MCF 10A (cell line): ENCODE measurements around the gene ZNF485. TPM values are rescaled to one million over a fixed set of nuclear protein-coding genes. Genes with fewer than 3 reads are reported as not detected.

Experiments used
- BruUV-seq: library from RNA; stranded (reverse); fragments of 400-500 nt; replicated peaks from 2 replicates; lab custom pipeline; 2021; lab: Mats Ljungman, UMichigan
- CTCF ChIA-PET: fragments of 300-600 bp; sonication (Branson Sonifier 250); formaldehyde crosslinking; extraction: SDS; loops from one replicate; lab custom pipeline; 2021; ENCODE audit warnings: antibody characterized with exemption, inconsistent platforms; lab: Yijun Ruan, JAX
- POLR2A ChIA-PET: fragments of 300-600, 350-650 bp; sonication (Branson Sonifier 250); formaldehyde crosslinking; extraction: SDS; loops from one replicate; lab custom pipeline; 2020; ENCODE audit warnings: antibody characterized with exemption, inconsistent platforms; lab: Yijun Ruan, JAX
- DNase-seq: peaks from one replicate; pipeline ENCODE4 v3.0.0-alpha.2; 2018; ENCODE audit not compliant: unreplicated experiment
- H3K27ac Mint-ChIP-seq: one replicate; pipeline ENCODE4 v1.8.0; 2022; ENCODE audit warnings: mild to moderate bottlenecking, low read depth, mixed read lengths; ENCODE audit not compliant: unreplicated experiment
- H3K27me3 Mint-ChIP-seq: one replicate; pipeline ENCODE4 v1.8.0; 2022; ENCODE audit warnings: mixed read lengths; ENCODE audit not compliant: insufficient read depth, unreplicated experiment
- H3K36me3 Mint-ChIP-seq: one replicate; pipeline ENCODE4 v1.8.0; 2022; ENCODE audit warnings: mild to moderate bottlenecking, moderate library complexity, mixed read lengths; ENCODE audit not compliant: insufficient read depth, unreplicated experiment
- H3K4me1 Mint-ChIP-seq: one replicate; pipeline ENCODE4 v1.8.0; 2022; ENCODE audit warnings: mixed read lengths; ENCODE audit not compliant: insufficient read depth, unreplicated experiment
- H3K4me3 Mint-ChIP-seq: one replicate; pipeline ENCODE4 v1.8.0; 2022; ENCODE audit warnings: mild to moderate bottlenecking, moderate library complexity, mixed read lengths; ENCODE audit not compliant: unreplicated experiment
- H3K9me3 Mint-ChIP-seq: one replicate; pipeline ENCODE4 v1.8.0; 2022; ENCODE audit warnings: mixed read lengths; ENCODE audit not compliant: unreplicated experiment
- intact Hi-C: fragments of 100-400 bp; cut with micrococcal nuclease; formaldehyde crosslinking; loops from 2 replicates; pipeline ENCODE4 v1.14.1; 2022
- total RNA-seq: library from RNA; stranded (reverse); gene quantifications from 2 replicates; pipeline ENCODE4 v1.2.3, GENCODE V29; 2022
- TF ChIP-seq, protein P1 (sequence below): fragments of 200-600 bp; IDR thresholded peaks from one replicate; pipeline ENCODE4 v1.8.0; 2022; ENCODE audit warnings: antibody characterized with exemption, mild to moderate bottlenecking; ENCODE audit not compliant: unreplicated experiment

ZNF485 gene
- total RNA-seq, 1 experiment from 2014 or later, result 6.5 TPM

DNA sequence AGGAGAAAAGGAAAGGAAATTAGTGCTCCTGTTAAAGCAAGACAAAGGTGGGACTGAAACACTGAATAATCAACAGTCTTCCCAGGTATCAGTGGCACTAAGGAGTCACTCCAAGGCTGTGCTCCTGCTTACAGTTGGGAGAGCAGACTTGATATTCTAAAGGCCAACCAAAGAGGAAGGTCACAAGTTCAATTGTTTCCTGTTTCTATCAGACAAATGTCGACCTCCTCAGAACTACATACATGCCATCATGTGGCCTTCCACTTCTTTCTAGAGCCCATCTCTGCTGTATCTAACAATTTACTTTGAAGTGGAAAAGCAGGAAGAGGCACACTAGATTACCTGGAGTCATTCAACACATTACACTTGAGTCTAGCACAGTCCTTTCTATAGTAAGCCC is 35.3 kb upstream of the ZNF485 start:
- DNase-seq, result no peak
- CTCF ChIA-PET, result interaction anchor here (0.6 kb wide), 2 partner anchors 92 to 110 kb away, joined by 3 read pairs; no protein-coding TSS in a partner anchor
- BruUV-seq, result no TSS peak
- Mint-ChIP-seq H3K36me3 (peaks cover 13% of the 10 kb centered on the region), H3K4me3 (no peak overlapping the region), H3K4me1 (peaks cover 6% of the 10 kb centered on the region), H3K27ac (no peak overlapping the region), H3K27me3 (no peaks in the 10 kb centered on the region), H3K9me3 (peaks cover 12% of the 10 kb centered on the region)
- intact Hi-C loops, result loop anchor here (5.0 kb wide), 1 partner anchor 36 kb away; the partner anchor contains the start of gene ZNF485
- POLR2A ChIA-PET, result no interaction called here
- TF ChIP-seq, protein P1, sequence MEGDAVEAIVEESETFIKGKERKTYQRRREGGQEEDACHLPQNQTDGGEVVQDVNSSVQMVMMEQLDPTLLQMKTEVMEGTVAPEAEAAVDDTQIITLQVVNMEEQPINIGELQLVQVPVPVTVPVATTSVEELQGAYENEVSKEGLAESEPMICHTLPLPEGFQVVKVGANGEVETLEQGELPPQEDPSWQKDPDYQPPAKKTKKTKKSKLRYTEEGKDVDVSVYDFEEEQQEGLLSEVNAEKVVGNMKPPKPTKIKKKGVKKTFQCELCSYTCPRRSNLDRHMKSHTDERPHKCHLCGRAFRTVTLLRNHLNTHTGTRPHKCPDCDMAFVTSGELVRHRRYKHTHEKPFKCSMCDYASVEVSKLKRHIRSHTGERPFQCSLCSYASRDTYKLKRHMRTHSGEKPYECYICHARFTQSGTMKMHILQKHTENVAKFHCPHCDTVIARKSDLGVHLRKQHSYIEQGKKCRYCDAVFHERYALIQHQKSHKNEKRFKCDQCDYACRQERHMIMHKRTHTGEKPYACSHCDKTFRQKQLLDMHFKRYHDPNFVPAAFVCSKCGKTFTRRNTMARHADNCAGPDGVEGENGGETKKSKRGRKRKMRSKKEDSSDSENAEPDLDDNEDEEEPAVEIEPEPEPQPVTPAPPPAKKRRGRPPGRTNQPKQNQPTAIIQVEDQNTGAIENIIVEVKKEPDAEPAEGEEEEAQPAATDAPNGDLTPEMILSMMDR, result no peak

DNA sequence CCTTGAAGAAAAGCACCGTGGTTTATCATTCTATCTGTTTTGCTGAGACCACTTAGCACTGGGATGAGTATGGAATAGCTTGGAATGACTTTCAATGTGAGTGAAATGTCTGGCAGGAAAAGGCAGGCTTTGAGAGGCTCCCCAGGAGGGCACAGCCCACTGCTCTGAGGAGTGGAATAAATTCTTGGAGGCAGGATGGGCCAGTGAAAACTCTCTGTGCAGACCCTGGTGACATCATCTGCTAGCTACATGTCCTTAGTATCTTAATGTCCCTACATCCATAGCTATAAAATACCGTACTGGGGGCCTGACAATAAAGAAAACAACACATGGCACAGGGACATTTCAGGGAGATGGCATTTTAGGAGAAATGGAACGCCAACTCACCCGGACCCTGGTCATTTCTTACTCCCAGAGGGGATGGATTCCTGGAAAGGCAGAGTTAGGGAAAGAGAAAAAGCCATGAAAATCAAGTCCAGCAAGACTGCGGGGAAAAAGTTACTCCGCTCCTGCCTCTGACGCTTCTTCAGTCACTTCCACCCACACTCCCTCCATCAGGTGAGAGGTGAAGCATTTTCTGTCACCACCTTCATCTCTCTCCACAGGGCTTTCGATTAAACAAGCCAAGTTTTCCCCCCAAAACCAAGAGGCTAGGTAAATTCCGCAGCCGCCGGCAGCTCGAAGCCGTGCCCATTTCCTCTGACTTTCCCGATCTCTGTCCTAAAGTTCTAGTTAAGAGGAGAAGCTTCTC is 32.8 kb upstream of the ZNF485 start:
- DNase-seq, result peak; percentile 5
- TF ChIP-seq, protein P1, result no peak
- Mint-ChIP-seq H3K27ac (peak overlapping the region; percentile 60), H3K9me3 (peaks cover 14% of the 10 kb centered on the region), H3K27me3 (no peaks in the 10 kb centered on the region), H3K36me3 (no peaks in the 10 kb centered on the region), H3K4me1 (peaks cover 6% of the 10 kb centered on the region), H3K4me3 (peak overlapping the region; percentile 91)
- TSS peak; percentile 45 for BruUV-seq
- intact Hi-C loops, result loop anchor here (5.0 kb wide), 1 partner anchor 34 kb away; the partner anchor contains the start of gene ZNF485
- POLR2A ChIA-PET, result interaction anchor here (1.2 kb wide), 1 partner anchor 16 kb away, joined by 3 read pairs; no protein-coding TSS in a partner anchor
- CTCF ChIA-PET, result interaction anchor here (1.1 kb wide), 1 partner anchor 33 kb away, joined by 3 read pairs; no protein-coding TSS in a partner anchor

DNA sequence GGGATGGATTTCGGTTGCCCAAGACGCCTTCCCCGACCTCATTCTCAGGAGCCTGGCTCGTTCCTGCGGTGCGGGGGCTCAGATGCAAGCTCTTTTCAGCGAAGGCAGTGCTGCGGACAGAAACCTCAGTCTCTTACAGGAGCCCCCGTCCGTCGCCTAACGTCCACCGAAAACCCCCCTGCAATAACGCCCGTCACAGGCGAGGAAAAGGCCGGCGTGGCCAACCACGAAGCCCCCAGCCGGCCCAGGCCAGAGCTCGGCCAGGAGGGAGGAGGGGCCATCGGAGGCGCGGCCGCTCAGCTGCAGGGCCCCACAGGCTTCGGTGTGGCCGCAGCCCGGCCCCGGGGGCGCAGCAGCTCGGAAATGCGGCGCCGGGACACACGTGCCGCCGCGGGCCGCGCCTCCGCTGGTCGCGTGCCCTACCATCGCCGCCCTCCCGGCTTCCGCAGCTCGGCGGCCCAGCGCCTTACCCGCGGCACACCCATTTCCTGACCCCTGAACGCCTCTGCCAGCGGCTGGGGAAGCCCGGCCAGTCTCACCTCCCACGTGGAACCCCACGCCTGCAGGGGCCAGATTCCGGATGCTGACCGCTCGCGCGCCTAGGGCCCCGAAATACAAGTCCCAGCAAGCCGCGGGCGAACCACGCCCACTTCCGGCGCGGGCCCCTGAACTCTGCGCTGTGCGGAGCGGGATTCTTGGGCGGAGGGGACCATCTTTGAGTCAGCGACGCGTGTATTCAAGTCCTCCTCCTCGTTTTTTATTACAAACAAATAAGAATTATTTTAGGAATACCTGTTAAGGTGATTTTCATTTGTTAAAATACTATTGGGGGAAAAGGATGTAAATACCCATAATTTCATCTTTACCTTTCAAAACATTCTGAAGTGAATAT is 32.0 kb upstream of the ZNF485 start, which contains the start of gene ZNF239:
ZNF239 (minus strand) TSS at position 616 of the 892 bp plus-strand sequence. CDS start 16,537 bp downstream, outside the sequence.
- POLR2A ChIA-PET, result no interaction called here
- BruUV-seq, result no TSS peak
- TF ChIP-seq, protein P1, result no peak
- Mint-ChIP-seq H3K36me3 (no peaks in the 10 kb centered on the region), H3K4me1 (peaks cover 6% of the 10 kb centered on the region), H3K9me3 (peaks cover 14% of the 10 kb centered on the region), H3K4me3 (peak within 1 kb of the TSS; percentile 91), H3K27ac (peak within 1 kb of the TSS; percentile 60), H3K27me3 (no peaks in the 10 kb centered on the region)
- intact Hi-C loops, result loop anchor here (5.0 kb wide), 1 partner anchor 33 kb away; the partner anchor contains the start of gene ZNF485
- peak; percentile 76 for DNase-seq
- CTCF ChIA-PET, result interaction anchor here (0.7 to 1.1 kb wide), 2 partner anchors 34 to 499 kb away, joined by 3 read pairs; no protein-coding TSS in a partner anchor
